Choroid plexus epithelial cell (primary cell): ENCODE data around the gene MGAT4C.
"Not testable (repeated sequence)": the region's sequence is repeated elsewhere in the genome, so short reads cannot be mapped to it uniquely, and the experiment has no call there.

Experiments used
- DNase-seq: peaks from one replicate; pipeline ENCODE4 v3.0.0-alpha.2; 2010; ENCODE audit warnings: low read depth
- H3K4me3 ChIP-seq: 2 replicates; pipeline ENCODE4 v1.5.1; 2011; ENCODE audit warnings: low read depth, mild to moderate bottlenecking, control low read depth, low read length, moderate library complexity
- CTCF ChIP-seq: conservative IDR thresholded peaks from 2 replicates; pipeline ENCODE4 v1.5.1; 2011; ENCODE audit warnings: low read depth, mild to moderate bottlenecking, control low read depth, inconsistent platforms, low read length, moderate library complexity

MGAT4C gene

GRCh38 chr12:86118161-86118560 lies 138.0 kb downstream of the MGAT4C start:
- H3K4me3 ChIP-seq, result no peak overlapping the region
- no peak for DNase-seq
- no peak for TF ChIP-seq CTCF

- peak; percentile 19 for DNase-seq
- TF ChIP-seq CTCF, result no peak
- H3K4me3 ChIP-seq, result no peak overlapping the region
Observed at GRCh38 chr12:86117711-86118110, 138.5 kb downstream of the MGAT4C start.

- DNase-seq, result no peak
- no peak for TF ChIP-seq CTCF
- H3K4me3 ChIP-seq, result no peak overlapping the region
Observed at GRCh38 chr12:86104087-86104486, 152.1 kb downstream of the MGAT4C start.

- H3K4me3 ChIP-seq, result no peak overlapping the region
- no peak for DNase-seq
- no peak for TF ChIP-seq CTCF
Observed at GRCh38 chr12:86097161-86097560, 159.0 kb downstream of the MGAT4C start.

- H3K4me3 ChIP-seq, result no peak overlapping the region
- TF ChIP-seq CTCF, result no peak
- DNase-seq, result no peak
Observed at GRCh38 chr12:86091681-86092080, 164.5 kb downstream of the MGAT4C start.

GRCh38 chr12:86081843-86082242 lies 174.3 kb downstream of the MGAT4C start:
- H3K4me3 ChIP-seq, result no peak overlapping the region
- TF ChIP-seq CTCF, result no peak
- no peak for DNase-seq

- DNase-seq, H3K4me3 ChIP-seq: not testable (repeated sequence)
Observed at GRCh38 chr12:86059052-86059451, 197.1 kb downstream of the MGAT4C start.

- no peak overlapping the region for H3K4me3 ChIP-seq
- no peak for TF ChIP-seq CTCF
- no peak for DNase-seq
Observed at GRCh38 chr12:86057092-86057845, 198.9 kb downstream of the MGAT4C start.
